OCI-LY7 (cell line): ENCODE measurements around the gene C10orf143.

ENCODE experiments used
- EZH2phosphoT487 ChIP-seq: fragments of 200-600 bp; sonication (generic); IDR thresholded peaks from 2 replicates; pipeline ENCODE4 v1.6.1; 2018; ENCODE audit warnings: low read depth, borderline replicate concordance, mild to moderate bottlenecking, mixed run types, antibody characterized with exemption, low read length, moderate library complexity, mixed read lengths
- TF ChIP-seq, protein P1 (sequence below): fragments of 200-600 bp; sonication (generic); conservative IDR thresholded peaks from 2 replicates; pipeline ENCODE4 v1.5.1; 2014; ENCODE audit warnings: mild to moderate bottlenecking, antibody characterized with exemption, low read length, moderate library complexity, mixed read lengths

DNA sequence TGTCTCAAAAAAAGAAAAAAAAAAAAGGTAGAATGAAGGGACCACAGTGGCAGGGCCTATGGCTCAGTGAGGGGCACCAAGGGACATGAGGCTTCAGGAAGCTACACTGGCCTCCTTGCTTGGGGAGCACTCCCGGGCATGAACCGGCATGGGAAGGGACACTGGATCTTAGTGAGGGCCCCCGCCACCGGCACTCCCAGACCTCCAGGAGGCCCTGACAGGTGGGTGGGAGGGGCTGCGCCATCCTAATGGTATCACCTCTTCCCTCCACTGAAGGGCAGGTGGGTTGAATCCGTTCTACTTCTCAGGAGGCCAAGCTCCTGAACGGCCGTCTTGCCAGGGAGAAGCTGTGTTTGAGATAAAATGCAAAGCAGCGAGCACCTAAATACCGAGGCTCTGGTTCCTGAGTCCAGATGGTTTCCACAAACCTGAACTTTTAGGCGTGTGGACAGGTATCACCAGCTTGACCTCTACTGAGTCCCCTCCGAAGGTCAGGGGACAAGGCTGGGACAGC, 69.8 kb downstream of the C10orf143 start:
- TF ChIP-seq, protein P1, sequence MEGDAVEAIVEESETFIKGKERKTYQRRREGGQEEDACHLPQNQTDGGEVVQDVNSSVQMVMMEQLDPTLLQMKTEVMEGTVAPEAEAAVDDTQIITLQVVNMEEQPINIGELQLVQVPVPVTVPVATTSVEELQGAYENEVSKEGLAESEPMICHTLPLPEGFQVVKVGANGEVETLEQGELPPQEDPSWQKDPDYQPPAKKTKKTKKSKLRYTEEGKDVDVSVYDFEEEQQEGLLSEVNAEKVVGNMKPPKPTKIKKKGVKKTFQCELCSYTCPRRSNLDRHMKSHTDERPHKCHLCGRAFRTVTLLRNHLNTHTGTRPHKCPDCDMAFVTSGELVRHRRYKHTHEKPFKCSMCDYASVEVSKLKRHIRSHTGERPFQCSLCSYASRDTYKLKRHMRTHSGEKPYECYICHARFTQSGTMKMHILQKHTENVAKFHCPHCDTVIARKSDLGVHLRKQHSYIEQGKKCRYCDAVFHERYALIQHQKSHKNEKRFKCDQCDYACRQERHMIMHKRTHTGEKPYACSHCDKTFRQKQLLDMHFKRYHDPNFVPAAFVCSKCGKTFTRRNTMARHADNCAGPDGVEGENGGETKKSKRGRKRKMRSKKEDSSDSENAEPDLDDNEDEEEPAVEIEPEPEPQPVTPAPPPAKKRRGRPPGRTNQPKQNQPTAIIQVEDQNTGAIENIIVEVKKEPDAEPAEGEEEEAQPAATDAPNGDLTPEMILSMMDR = no peak
- no peak for TF ChIP-seq EZH2phosphoT487
